OCI-LY1 (cell line): ENCODE results near the gene TNS4.

ENCODE experiments used
- EZH2 ChIP-seq: fragments of 200-600 bp; sonication (generic), shearing (Covaris generic); IDR thresholded peaks from 2 replicates; pipeline ENCODE4 v1.8.0; 2017; ENCODE audit warnings: borderline replicate concordance, mixed run types, mild to moderate bottlenecking, antibody characterized with exemption, low read length, moderate library complexity, mixed read lengths
- TF ChIP-seq, protein P1 (sequence below): fragments of 200-600 bp; sonication (generic), shearing (Covaris generic); IDR thresholded peaks from 2 replicates; pipeline ENCODE4 v1.5.1; 2017; ENCODE audit warnings: mild to moderate bottlenecking, antibody characterized with exemption, low read length, moderate library complexity, mixed read lengths

GRCh38 chr17:40427002-40427491, 74.4 kb downstream of the TNS4 start:
- TF ChIP-seq, protein P1, sequence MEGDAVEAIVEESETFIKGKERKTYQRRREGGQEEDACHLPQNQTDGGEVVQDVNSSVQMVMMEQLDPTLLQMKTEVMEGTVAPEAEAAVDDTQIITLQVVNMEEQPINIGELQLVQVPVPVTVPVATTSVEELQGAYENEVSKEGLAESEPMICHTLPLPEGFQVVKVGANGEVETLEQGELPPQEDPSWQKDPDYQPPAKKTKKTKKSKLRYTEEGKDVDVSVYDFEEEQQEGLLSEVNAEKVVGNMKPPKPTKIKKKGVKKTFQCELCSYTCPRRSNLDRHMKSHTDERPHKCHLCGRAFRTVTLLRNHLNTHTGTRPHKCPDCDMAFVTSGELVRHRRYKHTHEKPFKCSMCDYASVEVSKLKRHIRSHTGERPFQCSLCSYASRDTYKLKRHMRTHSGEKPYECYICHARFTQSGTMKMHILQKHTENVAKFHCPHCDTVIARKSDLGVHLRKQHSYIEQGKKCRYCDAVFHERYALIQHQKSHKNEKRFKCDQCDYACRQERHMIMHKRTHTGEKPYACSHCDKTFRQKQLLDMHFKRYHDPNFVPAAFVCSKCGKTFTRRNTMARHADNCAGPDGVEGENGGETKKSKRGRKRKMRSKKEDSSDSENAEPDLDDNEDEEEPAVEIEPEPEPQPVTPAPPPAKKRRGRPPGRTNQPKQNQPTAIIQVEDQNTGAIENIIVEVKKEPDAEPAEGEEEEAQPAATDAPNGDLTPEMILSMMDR = no peak
- no peak for TF ChIP-seq EZH2
